ENCODE measurements around the gene NT5C1B.

Gene NT5C1B

DNA sequence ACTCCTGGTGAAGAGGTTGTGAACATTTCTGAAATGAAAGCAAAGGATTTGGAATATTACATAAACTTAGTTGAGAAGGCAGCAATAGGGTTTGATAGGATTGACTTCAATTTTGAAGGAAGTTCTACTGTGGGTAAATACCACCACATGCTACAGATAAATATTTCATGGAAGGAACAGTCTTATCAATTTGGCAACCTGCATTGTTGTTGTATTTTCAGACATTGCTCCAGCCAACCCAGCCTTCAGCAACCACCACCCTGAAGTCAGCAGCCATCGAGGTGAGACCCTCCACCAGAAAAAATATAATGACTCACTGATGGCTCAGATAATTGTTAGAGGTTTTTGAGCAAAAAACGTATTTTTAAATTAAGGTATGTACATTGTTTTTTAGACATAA is 38.9 kb downstream of the NT5C1B start:
- no peak for DNase-seq

DNA sequence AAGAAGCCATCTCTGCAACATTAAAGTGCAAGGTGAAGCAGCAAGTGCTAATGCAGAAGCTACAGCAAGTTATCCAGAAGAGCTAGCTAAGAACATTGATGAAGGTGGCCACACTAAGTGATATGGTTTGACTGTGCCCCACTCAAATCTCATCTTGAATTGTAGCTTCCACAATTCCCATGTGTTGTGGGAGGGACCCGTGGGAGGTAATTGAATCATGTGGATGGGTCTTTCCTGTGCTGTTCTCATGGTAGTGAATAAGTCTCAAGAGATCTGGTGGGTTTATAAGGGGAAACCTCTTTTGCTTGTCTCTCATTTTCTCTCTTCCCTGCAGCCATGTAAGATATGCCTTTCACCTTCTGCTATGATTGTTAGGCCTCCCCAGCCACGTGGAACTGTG is 40.3 kb downstream of the NT5C1B start:
- DNase-seq, result no peak

DNA sequence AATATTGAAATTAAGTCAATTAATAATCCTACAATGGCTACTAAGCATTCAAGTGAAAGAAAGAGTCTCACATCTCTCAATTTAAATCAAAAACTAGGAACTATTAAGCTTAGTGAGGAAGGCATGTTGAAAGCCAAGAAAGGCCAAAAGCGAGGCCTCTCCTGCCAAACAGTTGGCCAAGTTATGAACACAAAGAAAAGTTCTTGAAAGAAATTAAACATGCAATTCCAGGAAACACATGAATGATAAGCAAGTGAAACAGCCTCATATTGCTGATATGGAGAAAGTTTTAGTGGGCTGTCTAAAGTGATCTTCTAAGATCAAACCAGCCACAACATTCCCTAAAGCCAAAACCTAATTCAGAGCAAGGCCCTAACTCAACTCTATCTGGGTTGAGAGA is 40.7 kb downstream of the NT5C1B start:
- DNase-seq, result no peak

DNA sequence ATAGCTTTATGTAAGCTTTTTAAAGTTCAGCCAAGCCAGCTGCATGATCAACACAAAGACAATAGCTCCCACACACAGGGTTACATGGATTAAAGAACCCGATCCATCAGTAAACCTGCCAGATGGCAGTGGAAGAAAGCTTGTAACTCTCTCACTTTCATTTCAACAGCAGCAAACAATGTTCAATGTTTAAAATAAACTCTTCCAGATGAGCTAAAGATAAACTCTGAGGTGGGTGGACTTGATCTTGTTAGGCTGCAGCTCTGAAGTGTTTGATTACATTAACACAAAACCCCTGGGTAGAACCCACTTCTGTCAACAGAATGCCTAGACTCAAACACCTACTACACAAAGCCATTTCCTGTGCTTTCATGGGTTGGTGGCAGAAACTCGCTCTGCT is 42.8 kb downstream of the NT5C1B start:
- no peak for DNase-seq

DNA sequence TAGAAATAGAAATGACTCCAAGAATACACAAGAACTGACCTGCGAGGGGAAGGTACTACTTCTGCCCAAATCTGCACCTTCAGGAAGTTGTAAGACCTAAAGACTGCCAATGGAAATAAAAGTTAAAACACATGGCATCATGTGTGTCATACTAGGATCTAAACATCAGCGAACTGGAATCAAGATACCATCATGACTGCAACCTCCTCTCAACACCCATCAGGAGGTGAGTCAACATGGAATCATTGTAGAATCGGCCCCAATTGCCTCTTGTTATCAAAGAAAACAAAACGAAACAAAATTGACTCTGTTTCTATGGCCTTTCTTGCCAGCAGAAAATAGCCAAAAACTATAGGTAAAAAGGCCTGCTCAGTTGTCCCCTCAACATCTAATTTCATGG is 44.0 kb downstream of the NT5C1B start:
- peak; percentile 68 for DNase-seq

DNA sequence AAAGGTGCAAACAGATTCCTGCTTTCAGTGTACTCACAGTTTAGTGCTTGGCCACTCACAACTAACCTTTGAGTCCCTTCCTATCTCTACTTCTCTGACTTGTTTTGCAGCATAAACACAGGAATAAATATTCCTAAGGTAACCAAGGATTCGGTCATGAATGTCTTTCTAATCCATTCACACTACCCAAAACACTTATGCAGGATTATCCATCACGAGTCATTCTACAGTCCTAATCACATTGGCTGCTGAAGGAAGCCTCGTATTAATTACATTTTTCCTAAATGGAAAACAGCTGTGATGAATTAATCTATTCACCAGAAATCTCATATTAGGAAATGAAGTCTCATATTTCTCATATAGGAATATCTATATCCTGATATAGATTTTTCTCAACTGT is 45.2 kb downstream of the NT5C1B start:
- DNase-seq, result no peak

DNA sequence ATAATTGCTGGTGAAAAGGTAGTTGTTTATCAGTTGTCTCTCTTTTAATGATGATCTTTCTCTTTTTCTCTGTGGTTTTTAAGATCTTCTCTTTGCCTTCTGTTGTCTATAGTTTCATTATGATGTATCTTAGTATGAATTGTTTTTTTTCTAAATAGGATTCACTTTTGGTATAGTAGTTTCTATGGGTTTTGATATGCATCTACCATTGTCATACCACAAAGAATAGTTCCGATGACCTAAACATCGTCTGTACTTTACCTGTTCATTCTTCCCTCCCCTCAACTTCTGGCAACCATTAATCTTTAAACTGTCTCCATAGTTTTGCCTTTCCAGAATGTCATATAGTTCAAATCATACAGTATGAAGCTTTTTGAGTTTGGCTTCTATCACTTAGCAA is 48.5 kb downstream of the NT5C1B start:
- no peak for DNase-seq

DNA sequence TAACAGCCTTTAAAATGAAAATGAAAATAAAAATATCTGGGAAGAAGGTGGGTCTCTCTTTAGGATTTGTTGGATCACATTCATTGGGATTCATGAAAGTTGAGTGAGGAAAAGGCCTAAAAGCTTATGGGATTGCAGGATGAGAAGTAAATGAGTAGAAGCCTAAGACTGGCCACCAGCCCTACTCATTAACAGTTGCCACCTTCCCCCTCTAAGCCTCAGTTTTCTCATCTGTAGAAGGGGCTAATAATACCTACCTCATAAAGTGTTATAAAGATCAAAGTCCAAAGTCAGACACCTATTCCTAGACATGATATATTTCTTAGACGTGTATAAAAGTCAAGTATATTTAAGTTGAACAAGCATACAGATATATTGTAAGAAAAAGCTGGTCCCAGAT is 52.7 kb downstream of the NT5C1B start:
- no peak for DNase-seq

DNA sequence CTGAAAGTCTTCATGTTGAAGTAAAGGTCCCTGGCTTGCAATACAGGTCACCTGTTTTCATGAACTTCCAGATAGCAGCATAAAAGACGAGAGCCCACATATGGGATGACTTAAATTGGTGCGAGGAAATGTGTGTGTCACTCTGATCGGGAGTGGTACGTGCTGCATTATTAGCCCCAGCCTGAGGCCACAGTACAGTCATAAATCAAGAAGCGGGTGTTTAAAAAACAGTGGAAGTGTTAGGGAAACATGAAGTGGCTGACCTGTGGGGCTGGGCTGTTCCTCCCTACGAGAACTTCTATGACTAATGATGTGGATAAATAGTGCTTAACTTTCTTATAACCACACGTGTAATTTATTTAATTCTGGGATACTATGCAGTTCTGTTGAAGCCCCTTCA is 53.3 kb downstream of the NT5C1B start:
- DNase-seq, result no peak

DNA sequence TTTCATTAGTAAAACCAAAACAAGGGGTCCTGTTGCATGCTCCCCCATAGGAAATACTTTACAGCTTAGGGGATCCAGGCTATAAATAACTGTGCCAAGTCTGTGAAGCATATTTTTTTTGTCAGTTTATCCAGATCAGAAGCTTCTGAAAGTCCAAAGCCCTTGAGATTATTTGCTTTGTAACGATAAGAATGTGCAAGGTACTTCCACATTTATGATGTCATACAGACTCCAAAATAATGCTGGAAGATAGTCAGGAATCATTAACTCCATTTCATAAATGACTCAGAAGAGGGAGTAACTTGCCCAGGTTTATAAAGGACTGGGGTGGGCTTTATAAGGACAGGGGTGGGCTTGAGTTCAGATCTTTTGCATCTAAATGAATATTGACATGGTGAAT is 58.2 kb downstream of the NT5C1B start:
- DNase-seq, result no peak

DNA sequence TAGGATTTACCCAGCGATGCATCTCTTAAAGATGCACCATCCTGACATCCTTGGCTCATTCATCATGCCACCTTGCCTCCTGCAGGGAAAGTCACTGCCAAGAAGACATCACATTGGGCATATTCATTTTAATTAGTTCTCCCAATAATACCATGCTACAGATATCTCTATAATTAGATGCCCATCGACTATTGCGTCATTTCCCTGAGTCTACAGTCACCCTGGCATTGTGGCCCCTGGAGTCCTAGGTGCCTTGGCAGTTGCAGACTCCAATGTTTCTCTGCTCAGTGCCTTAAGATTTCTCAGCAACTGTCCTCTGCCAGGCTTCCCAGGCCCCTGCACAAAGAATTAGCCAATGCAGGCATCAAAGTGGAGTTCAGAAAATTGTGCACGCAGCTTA is 61.5 kb downstream of the NT5C1B start:
- DNase-seq, result no peak

DNA sequence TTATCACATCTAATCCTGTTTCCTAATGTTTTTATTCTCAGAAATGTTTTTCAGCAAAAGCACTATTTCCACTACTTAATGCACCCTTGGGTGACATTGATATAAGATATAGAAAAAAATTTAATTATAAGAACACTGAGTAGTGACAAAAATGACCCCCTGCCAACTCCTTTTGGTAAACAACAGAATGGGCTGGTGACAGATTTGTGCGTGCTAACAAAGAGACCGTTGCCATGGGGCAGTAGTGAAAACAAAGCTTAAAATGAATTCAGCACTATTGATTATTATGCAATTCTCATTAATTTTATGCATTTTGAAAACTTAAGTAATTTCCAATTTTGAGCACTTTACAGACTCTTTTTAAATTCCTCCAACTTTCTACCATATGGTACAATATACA is 62.0 kb downstream of the NT5C1B start:
- no peak for DNase-seq

DNA sequence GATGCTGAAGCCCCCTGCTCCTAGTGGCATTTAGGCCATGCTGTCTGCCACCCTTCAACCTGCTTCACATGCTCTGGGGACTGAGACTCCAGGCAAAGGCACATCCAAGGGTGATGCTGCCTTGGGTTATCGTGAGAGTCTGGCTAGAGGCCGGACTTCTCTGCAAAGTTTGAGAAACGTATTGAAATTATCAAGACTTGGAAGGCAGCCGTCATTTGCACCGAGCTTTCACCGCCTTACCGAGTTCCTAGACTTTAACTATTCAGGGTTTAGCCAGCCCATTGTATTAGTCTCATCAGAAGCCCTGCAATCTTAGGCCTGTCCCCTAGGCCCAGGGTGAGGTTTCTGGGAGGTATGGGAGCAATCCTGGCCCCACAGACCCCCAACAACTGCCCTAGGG is 62.9 kb downstream of the NT5C1B start:
- no peak for DNase-seq

DNA sequence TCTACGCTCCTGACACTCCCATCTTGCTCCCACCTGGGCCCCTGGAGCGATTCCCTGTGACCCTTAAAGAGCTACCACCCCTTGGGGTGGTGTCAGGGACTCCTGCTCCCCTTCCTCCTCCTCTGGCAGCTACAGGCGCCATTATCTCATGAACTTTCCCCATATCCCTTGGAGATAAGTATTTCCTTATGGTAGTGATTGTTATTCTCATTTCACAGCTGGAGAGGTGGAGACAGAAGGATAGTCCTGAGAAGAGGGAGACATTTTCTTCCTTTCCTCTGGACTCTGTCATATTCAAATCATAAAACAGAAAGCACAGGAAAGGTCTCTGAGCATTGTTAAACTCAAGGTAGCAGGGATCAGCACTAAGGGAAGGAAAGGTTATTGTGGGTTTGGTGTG is 63.5 kb downstream of the NT5C1B start:
- DNase-seq, result no peak

DNA sequence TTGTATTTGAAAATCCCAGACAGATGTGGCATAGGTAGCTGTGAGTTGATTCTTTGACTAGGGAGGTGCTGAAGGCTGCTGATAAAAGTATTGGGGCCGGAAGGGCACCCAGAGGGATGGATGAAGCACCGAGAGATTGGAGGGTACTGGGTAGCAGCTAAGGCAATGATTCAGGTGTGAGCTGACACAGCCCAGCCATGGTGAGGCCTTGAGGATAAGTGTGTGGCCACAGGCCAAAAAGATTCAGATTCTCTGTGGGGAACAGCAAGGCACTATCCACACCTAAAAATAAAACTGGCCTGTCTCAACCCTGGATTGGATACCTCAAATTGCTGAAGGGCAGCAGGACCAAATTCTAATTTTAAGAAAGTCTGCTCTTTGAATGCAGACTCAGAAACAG is 64.1 kb downstream of the NT5C1B start:
- no peak for DNase-seq

DNA sequence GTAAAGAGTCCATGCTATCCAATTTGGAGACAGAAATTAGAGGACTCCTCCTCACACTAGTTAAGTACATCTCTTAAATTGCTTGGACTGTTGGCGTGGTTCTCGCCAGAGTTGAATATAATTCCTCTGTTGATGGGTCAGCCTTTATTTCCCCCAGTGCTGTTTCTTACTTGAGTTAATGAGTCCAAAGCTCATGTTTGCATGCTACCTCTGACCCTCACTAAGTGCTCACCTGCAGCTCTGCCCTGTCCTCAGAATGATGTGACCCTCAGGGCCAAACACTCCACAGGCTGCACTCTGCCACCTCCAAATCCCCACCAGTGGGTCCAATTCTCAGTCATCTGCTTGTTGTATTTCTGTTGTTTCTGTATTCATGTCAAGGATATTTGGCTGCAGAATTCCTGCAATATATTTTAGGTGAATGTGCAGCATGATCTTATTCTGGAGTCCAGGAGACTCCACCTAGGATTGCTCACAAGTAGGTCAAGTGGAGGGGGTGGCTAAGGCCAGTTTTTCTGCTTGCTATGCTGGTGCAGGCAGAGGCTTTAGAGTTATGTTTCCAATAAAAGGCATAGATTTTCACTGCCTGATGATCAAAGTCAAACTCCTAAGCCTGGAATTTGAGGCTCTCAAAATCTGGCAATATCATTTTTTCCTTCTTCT is 66.8 kb downstream of the NT5C1B start:
- DNase-seq, result no peak

DNA sequence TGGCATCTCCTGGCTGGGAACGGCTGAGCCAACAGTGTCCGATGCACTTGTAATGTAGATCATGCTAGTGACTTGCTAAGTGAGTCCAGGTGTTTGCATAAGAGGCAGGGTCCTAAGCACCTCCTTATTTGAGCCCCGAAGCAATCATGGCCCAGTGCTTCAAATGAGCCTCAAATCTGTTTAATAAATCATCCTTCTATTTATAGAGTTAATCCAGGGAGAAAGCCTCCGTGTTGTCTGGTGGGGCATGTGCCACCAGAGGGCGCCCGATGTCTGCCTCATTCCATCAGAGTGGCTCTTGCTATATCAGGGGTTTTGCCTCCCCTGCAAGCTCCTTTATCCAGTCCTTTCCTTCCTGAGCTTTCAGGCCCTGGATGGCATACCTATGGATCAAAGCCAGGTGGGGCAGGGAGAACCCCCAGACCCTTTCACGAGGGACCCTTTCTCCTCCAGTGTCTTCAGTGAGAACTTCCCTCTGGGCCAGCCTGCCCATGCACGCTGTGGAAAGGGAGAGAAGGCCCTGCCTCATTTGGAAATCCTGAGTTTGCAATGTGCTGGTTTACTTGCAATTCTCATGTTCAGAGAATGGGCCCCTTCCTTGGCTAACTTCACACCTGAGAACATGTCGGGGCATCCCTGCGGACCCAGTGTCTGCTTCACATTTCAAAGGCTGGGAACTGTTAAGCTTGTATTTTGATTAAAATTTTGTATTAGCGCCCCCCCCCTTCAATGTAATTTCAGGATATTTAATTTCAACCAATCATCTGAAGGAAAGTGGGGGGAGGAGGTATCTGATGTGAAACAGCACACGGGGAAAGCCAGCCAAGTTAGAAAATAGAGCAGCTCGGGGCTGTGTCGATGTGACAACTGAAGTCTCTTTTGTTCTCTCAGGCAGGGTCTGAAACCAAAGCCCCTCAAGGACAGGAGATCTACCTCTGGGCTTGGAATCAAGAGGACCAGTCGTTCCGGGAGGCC is 68.6 kb downstream of the NT5C1B start:
- DNase-seq, result peak; percentile 32

DNA sequence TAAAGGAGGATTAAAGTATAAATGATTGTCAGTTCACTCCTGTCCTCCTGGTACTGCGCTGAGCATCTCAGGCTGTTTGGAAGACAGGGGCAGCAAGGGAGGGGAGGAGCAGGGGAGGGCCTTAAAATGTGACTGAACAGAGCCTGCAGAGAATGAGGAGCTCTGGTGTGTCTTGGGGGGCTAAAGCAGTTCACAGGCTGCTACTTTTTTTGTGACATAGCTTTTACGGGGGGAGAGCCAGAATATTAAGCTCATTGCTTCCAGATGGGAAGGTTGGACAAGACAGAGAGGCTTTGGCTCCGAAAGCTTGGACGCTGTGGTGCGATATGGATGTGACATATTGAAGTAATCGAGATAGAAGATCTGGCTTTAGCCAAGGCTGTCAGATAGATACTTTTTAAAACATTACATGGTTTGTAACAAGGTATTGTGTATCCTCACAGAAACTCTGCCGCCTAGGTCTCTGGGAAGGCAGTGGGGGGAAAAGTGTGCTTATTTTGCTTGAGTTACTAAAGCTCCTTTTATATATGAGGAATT is 69.4 kb downstream of the NT5C1B start:
- no peak for DNase-seq

DNA sequence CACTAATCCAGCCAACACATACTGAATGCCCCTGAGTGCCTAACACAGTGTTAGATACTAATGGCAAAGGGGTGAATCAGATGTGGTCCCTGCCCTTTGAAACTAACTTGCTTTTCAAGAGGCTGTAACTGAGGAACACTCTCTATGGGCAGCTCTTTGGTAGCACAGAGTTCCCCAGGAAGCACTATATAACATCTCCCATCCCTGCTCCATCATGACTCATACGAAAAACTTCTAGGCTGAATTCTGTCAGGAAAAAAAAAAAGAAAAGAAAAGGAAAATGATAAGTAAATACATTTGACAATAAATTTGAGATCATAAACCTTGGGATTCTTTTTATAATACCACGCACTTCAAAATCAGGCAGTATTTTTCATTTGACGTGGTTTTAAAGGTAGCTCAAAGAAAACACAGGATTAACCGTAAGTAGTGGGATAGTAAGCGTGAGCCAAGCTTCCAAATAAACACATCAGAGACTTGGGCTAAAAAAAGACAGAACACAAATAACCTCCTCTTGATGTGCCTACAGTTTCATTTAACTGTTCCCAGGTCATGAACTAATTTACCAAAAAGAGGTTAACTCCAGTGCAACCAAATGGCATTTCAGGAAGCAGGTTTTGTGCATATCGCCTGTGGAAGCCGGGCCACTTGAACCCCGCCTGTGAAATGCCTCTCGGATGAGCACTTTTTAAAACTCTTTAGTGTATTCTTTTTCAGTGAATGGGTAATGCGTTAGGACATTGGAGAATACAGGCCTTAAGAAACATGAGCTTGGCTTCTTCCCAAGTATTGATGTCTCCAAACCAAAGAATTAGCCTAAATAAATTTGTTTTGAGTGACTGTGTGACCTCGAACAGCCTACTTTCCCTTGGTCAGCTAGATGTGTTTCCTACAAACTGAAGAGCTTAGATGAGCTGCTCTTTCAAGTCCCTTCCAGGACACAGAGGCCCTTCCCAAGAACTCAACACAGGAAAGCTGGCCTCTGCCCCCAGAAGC is 71.0 kb downstream of the NT5C1B start:
- peak; percentile 58 for DNase-seq

DNA sequence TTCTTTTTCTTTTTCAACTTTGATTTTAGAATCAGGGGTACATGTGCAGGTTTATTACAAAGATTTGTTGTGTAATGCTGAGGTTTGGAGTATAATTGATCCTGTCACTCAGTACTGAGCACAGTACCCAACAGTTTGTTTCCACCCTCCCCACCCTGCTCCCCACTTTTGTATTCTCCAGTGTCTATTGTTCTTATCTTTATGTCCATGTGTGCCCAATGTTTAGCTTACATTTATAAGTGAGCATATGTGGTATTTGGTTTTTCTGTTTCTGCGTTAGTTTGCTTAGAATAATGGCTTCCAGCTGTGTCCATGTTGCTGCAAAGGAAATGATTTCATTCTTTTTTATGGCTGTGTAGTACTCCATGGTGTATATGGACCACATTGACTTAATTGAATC is 72.0 kb downstream of the NT5C1B start:
- no peak for DNase-seq

DNA sequence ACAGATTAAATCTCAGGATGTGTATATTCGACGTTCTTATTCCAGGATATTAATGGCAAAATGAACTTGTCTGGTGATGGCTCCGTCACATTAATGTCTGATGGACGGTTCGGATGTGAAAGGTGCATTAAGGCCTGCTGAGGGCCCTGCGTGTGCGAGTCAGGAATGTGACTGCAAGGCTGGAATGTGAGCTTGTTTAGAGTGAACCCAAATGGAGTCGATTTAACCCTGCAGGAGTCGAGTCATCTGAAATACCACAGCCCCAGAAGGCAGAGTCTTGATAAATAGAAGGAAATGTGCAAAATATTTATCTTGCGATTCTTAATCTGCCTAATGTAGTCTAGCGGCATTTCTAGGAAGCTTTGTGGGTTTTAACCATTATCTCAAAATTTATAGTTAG is 73.3 kb downstream of the NT5C1B start:
- DNase-seq, result peak; percentile 56

DNA sequence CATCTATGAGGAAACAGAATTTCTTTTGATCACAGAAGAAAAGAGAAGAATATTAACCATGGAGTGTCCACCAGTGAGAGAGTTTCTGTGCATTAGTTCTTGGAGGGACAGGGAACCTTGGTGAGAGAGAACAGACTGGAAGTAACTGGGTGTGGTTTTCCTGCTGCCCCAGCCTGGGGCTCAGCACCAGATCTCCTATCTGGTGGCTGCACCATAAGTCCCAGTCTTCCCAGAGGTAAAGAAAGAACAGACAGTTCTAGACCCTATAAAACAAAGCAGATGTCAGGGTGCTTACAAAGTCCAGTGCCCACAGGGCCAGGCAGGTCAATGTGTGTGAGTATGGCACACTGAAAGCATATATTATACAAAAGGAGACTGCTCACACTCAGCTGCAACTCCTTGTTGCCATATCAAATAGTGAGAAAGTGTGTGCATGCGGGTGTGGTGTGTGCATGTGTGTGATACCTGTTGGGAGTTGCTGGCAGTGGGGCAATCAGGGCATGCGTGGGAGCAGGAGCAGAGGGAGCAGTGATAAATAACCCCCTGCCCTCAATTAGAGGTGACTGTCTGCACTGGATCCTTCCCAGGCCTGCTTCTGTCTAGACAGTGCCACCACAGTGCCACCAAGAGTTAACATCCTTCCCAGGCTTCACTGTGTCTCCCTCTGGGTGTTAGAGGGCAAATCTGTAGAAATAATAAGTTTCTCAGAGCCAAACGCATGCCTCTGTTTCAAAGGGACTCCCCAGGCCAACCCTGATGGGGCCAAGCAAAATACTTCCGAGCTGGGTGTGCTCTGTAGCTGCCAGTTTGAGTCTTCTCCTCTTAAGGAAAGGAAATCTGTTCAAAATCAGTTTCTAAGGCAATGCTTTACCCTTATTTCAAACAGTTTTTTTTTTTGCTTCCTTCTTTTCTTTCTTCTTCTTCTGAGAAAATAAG is 74.6 kb downstream of the NT5C1B start:
- no peak for DNase-seq

Measured in NCI-H226 (cell line).